HFF-Myc (cell line): Measurements from ENCODE around the gene GDPD4.

ENCODE experiments used
- DNase-seq: peaks from one replicate; pipeline ENCODE4 v3.0.0-alpha.2; 2011; ENCODE audit warnings: low read depth; ENCODE audit errors: extremely low read depth
- H3K4me3 ChIP-seq: replicated peaks from 2 replicates; pipeline ENCODE4 v1.5.1; 2011; ENCODE audit warnings: low read depth, mild to moderate bottlenecking, control low read depth, low read length
- CTCF ChIP-seq: IDR thresholded peaks from 2 replicates; pipeline ENCODE4 v1.5.1; 2012; ENCODE audit warnings: mild to moderate bottlenecking, low read depth, low read length, control low read depth; ENCODE audit errors: missing control alignments

The GDPD4 gene

GRCh38 chr11:77204754-77205466, 96.6 kb downstream of the GDPD4 start:
- TF ChIP-seq CTCF: no peak
- no peak for DNase-seq
- H3K4me3 ChIP-seq: no peak overlapping the region

- TF ChIP-seq CTCF: no peak
- DNase-seq: no peak
- H3K4me3 ChIP-seq: no peak overlapping the region
Observed at GRCh38 chr11:77203901-77204753, 97.4 kb downstream of the GDPD4 start.

GRCh38 chr11:77202941-77203900, 98.3 kb downstream of the GDPD4 start:
- H3K4me3 ChIP-seq: no peak overlapping the region
- DNase-seq: no peak
- TF ChIP-seq CTCF: no peak

GRCh38 chr11:77201991-77202841, 99.3 kb downstream of the GDPD4 start:
- no peak for DNase-seq
- no peak overlapping the region for H3K4me3 ChIP-seq
- TF ChIP-seq CTCF: no peak

- no peak for DNase-seq
- TF ChIP-seq CTCF: no peak
- no peak overlapping the region for H3K4me3 ChIP-seq
Observed at GRCh38 chr11:77201370-77201769, 100.1 kb downstream of the GDPD4 start.
